Measurements from ENCODE around the gene POLA1.
"Not testable (repeated sequence)": the region's sequence is repeated elsewhere in the genome, so short reads cannot be mapped to it uniquely, and the experiment has no call there.

The POLA1 gene

GRCh38 chrX:24693453-24694202 is at the start of gene POLA1:
Gene POLA1, plus strand, starts transcription at chrX:24693918. Its CDS starts 44 bp downstream, at chrX:24693962.
- peak; percentile 89 for DNase-seq (ENCODE audit: low read depth)

GRCh38 chrX:24646006-24646405 is 47.7 kb upstream of the POLA1 start:
- no peak for DNase-seq (ENCODE audit: low read depth)

- no peak for DNase-seq (ENCODE audit: low read depth)
These were observed 47.0 kb upstream of the POLA1 start for GRCh38 chrX:24646745-24647182.

- DNase-seq (ENCODE audit: low read depth) = peak; percentile 9
These were observed 46.3 kb upstream of the POLA1 start, which contains the start of gene PCYT1B for GRCh38 chrX:24647257-24648058. Gene PCYT1B, minus strand, starts transcription at chrX:24647347. Its CDS starts 242 bp downstream, at chrX:24647105.

GRCh38 chrX:24648495-24648894 is 45.2 kb upstream of the POLA1 start:
- DNase-seq (ENCODE audit: low read depth) = no peak

GRCh38 chrX:24651783-24652182 is 41.9 kb upstream of the POLA1 start:
- no peak for DNase-seq (ENCODE audit: low read depth)

- DNase-seq (ENCODE audit: low read depth) = not testable (repeated sequence)
These were observed 38.0 kb upstream of the POLA1 start for GRCh38 chrX:24655679-24656078.

- DNase-seq (ENCODE audit: low read depth) = no peak
These were observed 35.9 kb upstream of the POLA1 start for GRCh38 chrX:24657671-24658386.

GRCh38 chrX:24658421-24658820 is 35.3 kb upstream of the POLA1 start:
- no peak for DNase-seq (ENCODE audit: low read depth)

- no peak for DNase-seq (ENCODE audit: low read depth)
These were observed 34.6 kb upstream of the POLA1 start for GRCh38 chrX:24659106-24659505.

GRCh38 chrX:24659646-24660045 is 34.1 kb upstream of the POLA1 start:
- no peak for DNase-seq (ENCODE audit: low read depth)

- no peak for DNase-seq (ENCODE audit: low read depth)
These were observed 32.4 kb upstream of the POLA1 start for GRCh38 chrX:24661292-24661691.

- DNase-seq (ENCODE audit: low read depth) = no peak
These were observed 31.4 kb upstream of the POLA1 start for GRCh38 chrX:24662352-24662751.

- no peak for DNase-seq (ENCODE audit: low read depth)
These were observed 25.6 kb upstream of the POLA1 start for GRCh38 chrX:24668111-24668510.

GRCh38 chrX:24672701-24673190 is 21.0 kb upstream of the POLA1 start:
- no peak for DNase-seq (ENCODE audit: low read depth)

- DNase-seq (ENCODE audit: low read depth) = no peak
These were observed 20.3 kb upstream of the POLA1 start for GRCh38 chrX:24673424-24673823.

- no peak for DNase-seq (ENCODE audit: low read depth)
These were observed 17.2 kb upstream of the POLA1 start for GRCh38 chrX:24676403-24677024.

GRCh38 chrX:24682739-24683432 is 10.8 kb upstream of the POLA1 start:
- DNase-seq (ENCODE audit: low read depth) = no peak

GRCh38 chrX:24684048-24684447 is 9.7 kb upstream of the POLA1 start:
- no peak for DNase-seq (ENCODE audit: low read depth)

GRCh38 chrX:24692305-24692704 is 1.4 kb upstream of the POLA1 start:
- no peak for DNase-seq (ENCODE audit: low read depth)

- DNase-seq (ENCODE audit: low read depth) = no peak
These were observed 1.1 kb downstream of the POLA1 start for GRCh38 chrX:24694825-24695224.
